SH-SY5Y (cell line): ENCODE measurements around the gene DIAPH1.

Experiments
- GATA2 ChIP-seq: IDR thresholded peaks from 2 replicates; pipeline ENCODE4 v1.6.1; 2011; ENCODE audit warnings: mild to moderate bottlenecking, low read depth, low read length
- GATA3 ChIP-seq: IDR thresholded peaks from 2 replicates; pipeline ENCODE4 v1.6.1; 2011; ENCODE audit warnings: low read depth, mild to moderate bottlenecking, low read length, moderate library complexity

- TF ChIP-seq GATA3 (no peak), GATA2 (no peak)
These were observed 126.5 kb downstream of the DIAPH1 start for GRCh38 chr5:141492168-141492885.
